Measurements from ENCODE around the gene DKK1.

- TF ChIP-seq, protein P1, sequence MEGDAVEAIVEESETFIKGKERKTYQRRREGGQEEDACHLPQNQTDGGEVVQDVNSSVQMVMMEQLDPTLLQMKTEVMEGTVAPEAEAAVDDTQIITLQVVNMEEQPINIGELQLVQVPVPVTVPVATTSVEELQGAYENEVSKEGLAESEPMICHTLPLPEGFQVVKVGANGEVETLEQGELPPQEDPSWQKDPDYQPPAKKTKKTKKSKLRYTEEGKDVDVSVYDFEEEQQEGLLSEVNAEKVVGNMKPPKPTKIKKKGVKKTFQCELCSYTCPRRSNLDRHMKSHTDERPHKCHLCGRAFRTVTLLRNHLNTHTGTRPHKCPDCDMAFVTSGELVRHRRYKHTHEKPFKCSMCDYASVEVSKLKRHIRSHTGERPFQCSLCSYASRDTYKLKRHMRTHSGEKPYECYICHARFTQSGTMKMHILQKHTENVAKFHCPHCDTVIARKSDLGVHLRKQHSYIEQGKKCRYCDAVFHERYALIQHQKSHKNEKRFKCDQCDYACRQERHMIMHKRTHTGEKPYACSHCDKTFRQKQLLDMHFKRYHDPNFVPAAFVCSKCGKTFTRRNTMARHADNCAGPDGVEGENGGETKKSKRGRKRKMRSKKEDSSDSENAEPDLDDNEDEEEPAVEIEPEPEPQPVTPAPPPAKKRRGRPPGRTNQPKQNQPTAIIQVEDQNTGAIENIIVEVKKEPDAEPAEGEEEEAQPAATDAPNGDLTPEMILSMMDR (IDR thresholded peaks at IDR 0.05; ENCODE audit: extremely low read depth in 1 of 2, insufficient read depth in 1 of 2, low read depth in 1 of 2, low read length in 2 of 2): no peak
- TF ChIP-seq MYC (IDR thresholded peaks at IDR 0.05; ENCODE audit: low read depth, low read length) (no peak), FOS (IDR thresholded peaks at IDR 0.05; ENCODE audit: borderline replicate concordance, insufficient read depth, low read length) (no peak), POLR2A (IDR thresholded peaks at IDR 0.05; ENCODE audit: low read depth, low read length) (no peak), EZH2 (IDR thresholded peaks at IDR 0.05; ENCODE audit: borderline replicate concordance, low read depth, low read length, severe bottlenecking) (no peak), POLR2AphosphoS5 (IDR thresholded peaks at IDR 0.05; ENCODE audit: insufficient read depth, low read depth, low read length) (no peak), GATA2 (IDR thresholded peaks at IDR 0.05; ENCODE audit: insufficient read depth, insufficient read length, low read depth, low read length) (no peak)
Measured at GRCh38 chr10:52266858-52267257, 47.2 kb upstream of the DKK1 start.

Measured in endothelial cell of umbilical vein (primary cell).